Left ventricle myocardium inferior (tissue), 1 donor: ENCODE results near the gene GLP1R. TPM values are rescaled to one million over a fixed set of nuclear protein-coding genes. Genes with fewer than 3 reads are reported as not detected.
A peak's percentile ranks its signal among the peaks of the same experiment; 100 is the strongest.

ENCODE experiments used
- DNase-seq: peaks from one replicate; pipeline ENCODE4 v3.0.0-alpha.2; 2020
- H3K27ac ChIP-seq: fragments of 200-600 bp; replicated peaks from 2 replicates; pipeline ENCODE4 v1.8.0; 2021
- H3K27me3 ChIP-seq: fragments of 200-600 bp; 2 replicates; pipeline ENCODE4 v1.8.0; 2021; ENCODE audit warnings: low read depth
- H3K36me3 ChIP-seq: fragments of 200-600 bp; 2 replicates; pipeline ENCODE4 v1.8.0; 2021
- H3K4me1 ChIP-seq: fragments of 200-600 bp; 2 replicates; pipeline ENCODE4 v1.8.0; 2021
- H3K4me3 ChIP-seq: fragments of 200-600 bp; 2 replicates; pipeline ENCODE4 v1.8.0; 2021; ENCODE audit warnings: mild to moderate bottlenecking, moderate library complexity
- H3K9me3 ChIP-seq: fragments of 200-600 bp; replicated peaks from 2 replicates; pipeline ENCODE4 v1.8.0; 2021
- intact Hi-C: fragments of 100-400 bp; cut with micrococcal nuclease; formaldehyde crosslinking; loops from one replicate; pipeline ENCODE4 v1.11.0; 2022
- total RNA-seq: library from RNA; stranded (reverse); fragmentation: NEBNext Ultra II Directional; extraction: Animal tissue kit (Norgen Biotek cat#: 25700); gene quantifications from one replicate; pipeline ENCODE4 v1.2.1, GENCODE V29; 2021
- TF ChIP-seq, protein P1 (sequence below): fragments of 200-600 bp; IDR thresholded peaks from 2 replicates; pipeline ENCODE4 v1.8.0; 2021; ENCODE audit warnings: antibody characterized with exemption, mild to moderate bottlenecking, borderline replicate concordance
- donor health status: DM: no; HTN: yes; CAD: no; lungs with severe emphysema.

Gene GLP1R
- total RNA-seq, 1 donor from 2014 or later = 7.5 TPM

- intact Hi-C loops = no loop called here
- Histone ChIP-seq H3K36me3 (no peaks in the 10 kb centered on the region), H3K27me3 (peaks cover 21% of the 10 kb centered on the region), H3K27ac (no peak overlapping the region), H3K4me3 (no peak overlapping the region), H3K9me3 (peaks cover 5% of the 10 kb centered on the region), H3K4me1 (peaks cover 14% of the 10 kb centered on the region)
- DNase-seq = no peak
- TF ChIP-seq, protein P1, sequence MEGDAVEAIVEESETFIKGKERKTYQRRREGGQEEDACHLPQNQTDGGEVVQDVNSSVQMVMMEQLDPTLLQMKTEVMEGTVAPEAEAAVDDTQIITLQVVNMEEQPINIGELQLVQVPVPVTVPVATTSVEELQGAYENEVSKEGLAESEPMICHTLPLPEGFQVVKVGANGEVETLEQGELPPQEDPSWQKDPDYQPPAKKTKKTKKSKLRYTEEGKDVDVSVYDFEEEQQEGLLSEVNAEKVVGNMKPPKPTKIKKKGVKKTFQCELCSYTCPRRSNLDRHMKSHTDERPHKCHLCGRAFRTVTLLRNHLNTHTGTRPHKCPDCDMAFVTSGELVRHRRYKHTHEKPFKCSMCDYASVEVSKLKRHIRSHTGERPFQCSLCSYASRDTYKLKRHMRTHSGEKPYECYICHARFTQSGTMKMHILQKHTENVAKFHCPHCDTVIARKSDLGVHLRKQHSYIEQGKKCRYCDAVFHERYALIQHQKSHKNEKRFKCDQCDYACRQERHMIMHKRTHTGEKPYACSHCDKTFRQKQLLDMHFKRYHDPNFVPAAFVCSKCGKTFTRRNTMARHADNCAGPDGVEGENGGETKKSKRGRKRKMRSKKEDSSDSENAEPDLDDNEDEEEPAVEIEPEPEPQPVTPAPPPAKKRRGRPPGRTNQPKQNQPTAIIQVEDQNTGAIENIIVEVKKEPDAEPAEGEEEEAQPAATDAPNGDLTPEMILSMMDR = no peak
Measured at GRCh38 chr6:39007575-39007974, 41.0 kb upstream of the GLP1R start.

GRCh38 chr6:39008737-39009136 lies 39.8 kb upstream of the GLP1R start:
- H3K9me3 ChIP-seq = peaks cover 5% of the 10 kb centered on the region
- TF ChIP-seq, protein P1 = no peak
- peaks cover 14% of the 10 kb centered on the region for H3K4me1 ChIP-seq
- intact Hi-C loops = no loop called here
- H3K27ac ChIP-seq = no peak overlapping the region
- H3K36me3 ChIP-seq = no peaks in the 10 kb centered on the region
- H3K27me3 ChIP-seq = peaks cover 17% of the 10 kb centered on the region
- no peak for DNase-seq
- no peak overlapping the region for H3K4me3 ChIP-seq

- Histone ChIP-seq H3K9me3 (peaks cover 5% of the 10 kb centered on the region), H3K4me3 (no peak overlapping the region), H3K27me3 (peaks cover 17% of the 10 kb centered on the region), H3K4me1 (peaks cover 14% of the 10 kb centered on the region), H3K36me3 (no peaks in the 10 kb centered on the region), H3K27ac (no peak overlapping the region)
- no peak for DNase-seq
- TF ChIP-seq, protein P1 = no peak
- intact Hi-C loops = no loop called here
Measured at GRCh38 chr6:39009476-39009875, 39.1 kb upstream of the GLP1R start.

- peaks cover 13% of the 10 kb centered on the region for H3K4me1 ChIP-seq
- H3K27me3 ChIP-seq = peaks cover 6% of the 10 kb centered on the region
- no peaks in the 10 kb centered on the region for H3K9me3 ChIP-seq
- no peak overlapping the region for H3K4me3 ChIP-seq
- TF ChIP-seq, protein P1 = no peak
- H3K36me3 ChIP-seq = no peaks in the 10 kb centered on the region
- DNase-seq = no peak
- H3K27ac ChIP-seq = no peak overlapping the region
- intact Hi-C loops = no loop called here
Measured at GRCh38 chr6:39016839-39017546, 31.6 kb upstream of the GLP1R start.

GRCh38 chr6:39017547-39017880 lies 31.1 kb upstream of the GLP1R start:
- H3K9me3 ChIP-seq = no peaks in the 10 kb centered on the region
- H3K4me3 ChIP-seq = no peak overlapping the region
- TF ChIP-seq, protein P1 = no peak
- DNase-seq = no peak
- H3K27ac ChIP-seq = peak overlapping the region; percentile 8
- peaks cover 13% of the 10 kb centered on the region for H3K4me1 ChIP-seq
- no peaks in the 10 kb centered on the region for H3K36me3 ChIP-seq
- peaks cover 6% of the 10 kb centered on the region for H3K27me3 ChIP-seq
- intact Hi-C loops = no loop called here
